ENCODE measurements around the gene MCM3.

Gene MCM3

GRCh38 chr6:52233005-52233404, 51.5 kb downstream of the MCM3 start:
- ChIA-PET CTCF (interaction anchor here (1.0 to 1.7 kb wide), 4 partner anchors 8 to 31 kb away, joined by 3 to 7 read pairs (median 3); no protein-coding TSS in a partner anchor), POLR2A (no interaction called here)

DNA sequence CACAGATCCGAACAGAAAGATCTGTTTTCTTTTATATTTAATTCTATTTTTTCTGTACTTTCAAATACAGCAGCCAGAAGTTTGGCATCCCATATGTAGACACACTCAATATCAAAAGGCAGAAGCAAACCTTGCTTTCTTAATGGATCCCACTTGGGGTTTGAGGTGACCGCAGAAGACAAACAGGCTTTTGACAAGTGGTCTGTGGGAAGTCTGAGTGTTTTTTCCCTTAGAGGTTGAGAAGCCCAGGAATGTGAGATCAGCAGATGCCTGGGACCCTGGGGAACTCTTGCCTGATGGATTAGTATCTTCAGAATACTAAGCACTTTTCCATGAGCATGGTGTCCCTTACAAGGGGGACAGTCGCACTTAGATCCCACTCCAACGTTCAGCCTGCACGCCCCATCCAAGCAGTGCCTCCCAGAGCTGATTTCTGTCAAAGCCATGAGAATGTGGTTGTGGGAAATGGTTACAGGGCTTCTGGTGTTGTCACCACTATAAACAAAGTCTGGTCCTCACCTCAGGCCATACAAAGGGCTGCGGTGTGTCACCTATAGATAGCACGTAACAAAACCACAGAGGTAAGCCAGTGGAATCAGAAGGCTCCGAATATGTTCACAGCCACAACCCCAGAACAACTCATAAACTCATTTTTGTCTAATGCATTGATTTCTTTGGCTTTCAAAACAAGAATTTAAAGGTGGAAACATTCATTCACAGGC, 53.0 kb downstream of the MCM3 start:
- ChIA-PET CTCF (no interaction called here), POLR2A (no interaction called here)
- DNase-seq (ENCODE audit: low read depth, low spot score) = no peak
- TF ChIP-seq CTCF (IDR thresholded peaks at IDR 0.05; ENCODE audit: insufficient read depth, low read length, missing control alignments) = no peak
- H3K4me3 ChIP-seq (ENCODE audit: low read depth, low read length) = no peak overlapping the region

More at GRCh38 chr6:52233005-52233404, 51.5 kb downstream of the MCM3 start:
- H3K4me3 ChIP-seq (ENCODE audit: low read depth, low read length) = no peak overlapping the region
- no peak for TF ChIP-seq CTCF (IDR thresholded peaks at IDR 0.05; ENCODE audit: insufficient read depth, low read length, missing control alignments)
- DNase-seq (ENCODE audit: low read depth, low spot score) = no peak

- H3K4me3 ChIP-seq (ENCODE audit: low read depth, low read length) = no peak overlapping the region
- CTCF ChIA-PET = interaction anchor here (0.9 to 1.0 kb wide), 2 partner anchors 12 to 67 kb away, joined by 3 read pairs; no protein-coding TSS in a partner anchor
- DNase-seq (ENCODE audit: low read depth, low spot score) = no peak
- no peak for TF ChIP-seq CTCF (IDR thresholded peaks at IDR 0.05; ENCODE audit: insufficient read depth, low read length, missing control alignments)
- POLR2A ChIA-PET = no interaction called here
Measured at GRCh38 chr6:52230685-52231084, 53.9 kb downstream of the MCM3 start.

DNA sequence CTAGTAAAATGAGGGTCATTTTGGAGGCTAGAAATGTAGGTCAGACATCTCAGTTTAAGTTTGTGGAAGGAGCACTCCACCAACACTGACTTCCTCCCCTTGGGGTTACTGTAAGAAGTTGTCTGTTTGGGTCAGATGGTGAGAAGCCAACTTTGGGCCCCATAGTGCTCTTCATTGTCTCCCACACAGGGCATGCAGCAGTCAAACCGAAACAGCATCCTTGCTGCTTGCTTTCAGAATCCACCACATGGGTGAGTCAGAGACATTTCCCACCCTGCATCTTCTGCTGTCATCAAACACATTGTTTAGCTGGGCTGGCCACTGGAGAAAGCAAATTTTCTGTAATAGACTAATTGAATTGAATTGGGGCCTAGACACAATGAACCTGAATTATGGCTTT, 57.0 kb downstream of the MCM3 start:
- H3K4me3 ChIP-seq (ENCODE audit: low read depth, low read length) = no peak overlapping the region
- ChIA-PET POLR2A (no interaction called here), CTCF (no interaction called here)
- no peak for DNase-seq (ENCODE audit: low read depth, low spot score)
- TF ChIP-seq CTCF (IDR thresholded peaks at IDR 0.05; ENCODE audit: insufficient read depth, low read length, missing control alignments) = no peak

DNA sequence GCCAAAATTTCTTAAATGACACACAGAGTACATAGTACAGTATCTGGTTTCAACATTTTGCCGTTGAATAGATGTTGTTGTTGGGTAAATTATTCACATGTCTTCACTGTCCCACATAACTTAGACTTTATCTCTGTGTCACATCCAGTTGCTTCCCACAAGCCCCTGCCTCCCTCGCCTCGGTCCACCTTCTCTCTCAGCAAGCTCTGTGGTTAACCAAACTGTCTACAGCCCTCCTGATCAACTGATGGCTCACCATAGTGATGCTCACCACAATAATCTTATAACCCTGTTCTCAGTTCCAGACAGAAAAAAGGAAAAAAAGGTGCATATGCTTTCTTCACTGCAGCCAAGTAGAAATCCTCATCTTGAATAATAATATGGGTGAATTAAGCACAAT, 63.2 kb downstream of the MCM3 start:
- ChIA-PET CTCF (interaction anchor here (0.6 kb wide), 1 partner anchor 186 kb away, joined by 4 read pairs; no protein-coding TSS in a partner anchor), POLR2A (no interaction called here)
- no peak overlapping the region for H3K4me3 ChIP-seq (ENCODE audit: low read depth, low read length)
- no peak for TF ChIP-seq CTCF (IDR thresholded peaks at IDR 0.05; ENCODE audit: insufficient read depth, low read length, missing control alignments)
- no peak for DNase-seq (ENCODE audit: low read depth, low spot score)

GRCh38 chr6:52217761-52218160, 66.8 kb downstream of the MCM3 start:
- DNase-seq (ENCODE audit: low read depth, low spot score) = no peak
- POLR2A ChIA-PET = no interaction called here
- no peak for TF ChIP-seq CTCF (IDR thresholded peaks at IDR 0.05; ENCODE audit: insufficient read depth, low read length, missing control alignments)
- H3K4me3 ChIP-seq (ENCODE audit: low read depth, low read length) = no peak overlapping the region
- CTCF ChIA-PET = interaction anchor here (1.2 kb wide), 1 partner anchor 48 kb away, joined by 3 read pairs; no protein-coding TSS in a partner anchor
